Uterus (tissue), 4 donors: Measurements from ENCODE around the gene TFF3. TPM values are rescaled to one million over a fixed set of nuclear protein-coding genes. Genes with fewer than 3 reads are reported as not detected.

Experiments used
- total RNA-seq, 4 donors: library from RNA; depleted of rRNA in 3 of 4; stranded (reverse); fragments of >200 nt in 3 of 4; gene quantifications; one replicate each; pipeline versions ENCODE4 v1.1.0 to v1.2.4, GENCODE V29; 2014 to 2023
- donor health status: DM: yes; HTN: yes; CAD: no.

TFF3 gene
- total RNA-seq, 4 donors from 2014 or later = 1.4 to 49.7 (median 24.2) TPM

Other genes with a start within 250 kb of the TFF3 start
- not detected for gene UMODL1, start 244.1 kb downstream of the TFF3 start, total RNA-seq
- gene ABCG1, start 96.3 kb downstream of the TFF3 start, total RNA-seq = 10 to 100 TPM; 11.8 to 51.7 (median 18.4) TPM
- gene TFF2, start 35.6 kb upstream of the TFF3 start, total RNA-seq = not detected
- gene TFF1, start 51.1 kb upstream of the TFF3 start, total RNA-seq = not detected
- gene TMPRSS3, start 80.6 kb upstream of the TFF3 start, total RNA-seq = 1 to 10 TPM in 1 of 4 donors, under 1 TPM in 1, not detected in 2; 0.18 to 4.4 TPM
- gene UBASH3A, start 88.5 kb upstream of the TFF3 start, total RNA-seq = 1 to 10 TPM in 1 of 4 donors, under 1 TPM in 1, not detected in 2; 0.79 to 1.0 TPM
- gene RSPH1, start 180.8 kb upstream of the TFF3 start, total RNA-seq = 1 to 10 TPM in 2 of 4 donors, not detected in 2; 1.7 to 3.4 TPM
- gene SLC37A1, start 198.4 kb upstream of the TFF3 start, total RNA-seq = 1 to 10 TPM; 2.3 to 8.8 (median 6.3) TPM